Measurements from ENCODE around the gene PRKG1. TPM values are rescaled to one million over a fixed set of nuclear protein-coding genes. Genes with fewer than 3 reads are reported as not detected.
A peak's percentile ranks its signal among the peaks of the same experiment; 100 is the strongest.

PRKG1 gene
- total and polyA plus RNA-seq, 4 donors, result 26.2 to 199 (median 94.1) TPM

DNA sequence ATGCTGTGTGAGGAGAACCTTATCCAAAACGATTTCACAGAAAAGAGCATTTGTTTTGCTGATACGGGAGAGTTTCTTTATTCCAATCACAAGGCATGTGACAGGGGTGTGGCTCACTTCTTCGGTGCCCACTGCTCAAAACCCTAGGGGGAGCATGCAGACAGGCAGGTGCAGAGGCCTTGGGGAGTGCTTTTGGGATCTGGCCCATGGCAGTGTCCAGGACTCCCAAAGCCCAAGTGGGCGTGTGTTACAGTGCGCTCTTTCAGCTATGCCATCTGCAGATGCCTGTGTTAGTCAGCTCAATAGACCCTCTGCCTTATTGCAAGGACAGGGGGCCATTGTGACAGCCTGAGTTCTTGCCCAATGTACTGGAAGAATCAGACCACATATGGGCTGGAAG, 530.3 kb downstream of the PRKG1 start:
- H3K36me3 ChIP-seq (ENCODE audit: control insufficient read depth in 1 of 2, insufficient read depth in 2 of 2, low read length in 1 of 2), result no peaks in the 10 kb centered on the region
- no peaks in the 10 kb centered on the region for H3K27me3 ChIP-seq (ENCODE audit: control insufficient read depth in 1 of 2, insufficient read depth in 2 of 2, low read length in 1 of 2)
- H3K9me3 ChIP-seq (ENCODE audit: control insufficient read depth, low read length), result no peaks in the 10 kb centered on the region
- 86 to 87% methylated on average over 5 of the region's 5 CpGs for WGBS, 2 donors
- ATAC-seq (ENCODE audit: low FRiP score) (no peak), DNase-seq (no peak)
- peaks cover 5% of the 10 kb centered on the region in 2 donors for H3K4me1 ChIP-seq (ENCODE audit: control insufficient read depth in 1 of 2, insufficient read depth in 2 of 2, low read length in 2 of 2)
- no peak overlapping the region for H3K27ac ChIP-seq (ENCODE audit: low read depth in 1 of 2, low read length in 2 of 2)
- no peak overlapping the region for H3K4me3 ChIP-seq (ENCODE audit: low read length in 2 of 2)
- intact Hi-C loops (cut with DNase I), result no loop called here

DNA sequence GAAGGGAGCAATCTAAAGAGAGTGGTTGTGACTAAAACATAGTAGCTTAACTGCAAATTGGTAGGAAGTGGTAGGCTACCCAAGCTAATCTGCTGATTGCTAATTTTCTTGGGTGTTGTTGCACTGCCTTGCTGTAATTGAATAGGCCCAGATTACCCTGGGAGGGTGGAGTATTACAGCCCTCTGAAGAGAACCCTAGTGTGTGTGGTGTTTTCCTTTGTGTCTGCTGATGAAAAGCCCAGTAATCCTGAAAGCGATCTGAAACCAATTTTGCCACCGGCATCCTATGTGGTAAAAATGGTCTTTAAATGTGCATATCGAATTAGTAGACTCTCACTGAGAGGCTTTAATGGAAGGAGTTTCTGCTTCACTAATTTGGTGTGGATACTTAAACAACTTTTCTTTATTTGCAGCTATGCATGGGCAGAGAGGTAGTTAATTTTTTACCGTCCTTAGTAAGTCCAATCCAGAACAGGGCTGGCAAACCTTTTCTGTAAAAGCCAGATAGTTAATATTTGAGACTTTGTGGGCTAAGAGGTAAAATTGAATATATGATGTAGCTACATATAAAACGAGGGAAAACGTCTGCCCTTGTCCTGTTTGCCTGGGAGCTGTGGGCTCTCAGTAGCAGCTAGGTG, 532.7 kb downstream of the PRKG1 start:
- ATAC-seq (ENCODE audit: low FRiP score) (no peak), DNase-seq (no peak)
- Histone ChIP-seq H3K27ac (ENCODE audit: low read depth in 1 of 2, low read length in 2 of 2) (no peak overlapping the region), H3K36me3 (ENCODE audit: control insufficient read depth in 1 of 2, insufficient read depth in 2 of 2, low read length in 1 of 2) (no peaks in the 10 kb centered on the region), H3K9me3 (ENCODE audit: control insufficient read depth, low read length) (no peaks in the 10 kb centered on the region), H3K4me3 (ENCODE audit: low read length in 2 of 2) (no peak overlapping the region), H3K27me3 (ENCODE audit: control insufficient read depth in 1 of 2, insufficient read depth in 2 of 2, low read length in 1 of 2) (no peaks in the 10 kb centered on the region), H3K4me1 (ENCODE audit: control insufficient read depth in 1 of 2, insufficient read depth in 2 of 2, low read length in 2 of 2) (peaks cover 5% of the 10 kb centered on the region in 2 donors)
- intact Hi-C loops (cut with DNase I), result no loop called here
- WGBS, 2 donors, result 89 to 92% methylated on average over 6 of the region's 6 CpGs

DNA sequence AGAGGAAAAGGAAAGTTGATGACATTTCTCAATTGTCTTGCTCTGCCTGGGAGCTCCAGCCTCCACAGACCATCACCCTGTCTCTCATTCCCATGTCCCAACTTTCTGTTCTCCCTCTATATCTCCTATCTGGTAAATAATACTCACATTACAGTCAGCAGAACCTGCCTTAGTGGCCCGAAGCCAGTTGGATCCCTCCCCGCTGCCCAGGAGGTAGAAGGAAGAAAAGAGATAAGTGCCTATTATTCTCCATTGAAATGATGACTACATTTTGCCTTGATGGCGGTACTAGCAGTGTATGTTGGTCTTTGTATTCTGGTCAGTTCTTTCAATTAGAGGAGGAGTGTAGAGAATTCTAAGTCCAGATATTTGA, 533.2 kb downstream of the PRKG1 start:
- H3K4me3 ChIP-seq (ENCODE audit: low read length in 2 of 2), result no peak overlapping the region
- H3K27me3 ChIP-seq (ENCODE audit: control insufficient read depth in 1 of 2, insufficient read depth in 2 of 2, low read length in 1 of 2), result no peaks in the 10 kb centered on the region
- no peaks in the 10 kb centered on the region for H3K9me3 ChIP-seq (ENCODE audit: control insufficient read depth, low read length)
- peaks cover 5% of the 10 kb centered on the region in 2 donors for H3K4me1 ChIP-seq (ENCODE audit: control insufficient read depth in 1 of 2, insufficient read depth in 2 of 2, low read length in 2 of 2)
- DNase-seq, result no peak
- no peak for ATAC-seq (ENCODE audit: low FRiP score)
- intact Hi-C loops (cut with DNase I), result no loop called here
- WGBS, 2 donors, result 95% methylated on average over 3 of the region's 3 CpGs
- H3K36me3 ChIP-seq (ENCODE audit: control insufficient read depth in 1 of 2, insufficient read depth in 2 of 2, low read length in 1 of 2), result no peaks in the 10 kb centered on the region
- no peak overlapping the region for H3K27ac ChIP-seq (ENCODE audit: low read depth in 1 of 2, low read length in 2 of 2)

DNA sequence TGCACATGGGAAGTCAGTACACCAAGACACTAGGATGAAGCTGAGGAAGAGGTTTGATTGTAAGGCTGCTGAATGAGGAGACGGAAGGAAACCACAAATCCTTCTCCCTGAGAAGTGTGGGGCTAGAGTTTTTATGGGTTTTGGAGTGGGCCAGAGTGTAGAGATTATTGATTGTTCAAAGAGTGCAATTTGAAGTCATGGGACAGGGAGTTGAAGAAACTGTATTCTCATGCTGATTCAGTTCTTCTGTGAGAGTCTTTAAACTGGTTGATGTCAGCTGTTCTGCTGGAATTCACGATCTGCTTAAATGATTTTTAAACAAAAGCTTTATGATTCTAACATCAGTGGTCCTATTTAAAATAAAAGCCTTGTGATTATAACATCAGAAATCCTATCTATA, 533.9 kb downstream of the PRKG1 start:
- no peak for DNase-seq
- 62 to 65% methylated on average over 2 of the region's 2 CpGs for WGBS, 2 donors
- H3K27me3 ChIP-seq (ENCODE audit: control insufficient read depth in 1 of 2, insufficient read depth in 2 of 2, low read length in 1 of 2), result no peaks in the 10 kb centered on the region
- intact Hi-C loops (cut with DNase I), result no loop called here
- peaks cover 5% of the 10 kb centered on the region in 2 donors for H3K4me1 ChIP-seq (ENCODE audit: control insufficient read depth in 1 of 2, insufficient read depth in 2 of 2, low read length in 2 of 2)
- no peak overlapping the region for H3K27ac ChIP-seq (ENCODE audit: low read depth in 1 of 2, low read length in 2 of 2)
- H3K36me3 ChIP-seq (ENCODE audit: control insufficient read depth in 1 of 2, insufficient read depth in 2 of 2, low read length in 1 of 2), result no peaks in the 10 kb centered on the region
- no peaks in the 10 kb centered on the region for H3K9me3 ChIP-seq (ENCODE audit: control insufficient read depth, low read length)
- no peak overlapping the region for H3K4me3 ChIP-seq (ENCODE audit: low read length in 2 of 2)
- ATAC-seq (ENCODE audit: low FRiP score), result no peak

DNA sequence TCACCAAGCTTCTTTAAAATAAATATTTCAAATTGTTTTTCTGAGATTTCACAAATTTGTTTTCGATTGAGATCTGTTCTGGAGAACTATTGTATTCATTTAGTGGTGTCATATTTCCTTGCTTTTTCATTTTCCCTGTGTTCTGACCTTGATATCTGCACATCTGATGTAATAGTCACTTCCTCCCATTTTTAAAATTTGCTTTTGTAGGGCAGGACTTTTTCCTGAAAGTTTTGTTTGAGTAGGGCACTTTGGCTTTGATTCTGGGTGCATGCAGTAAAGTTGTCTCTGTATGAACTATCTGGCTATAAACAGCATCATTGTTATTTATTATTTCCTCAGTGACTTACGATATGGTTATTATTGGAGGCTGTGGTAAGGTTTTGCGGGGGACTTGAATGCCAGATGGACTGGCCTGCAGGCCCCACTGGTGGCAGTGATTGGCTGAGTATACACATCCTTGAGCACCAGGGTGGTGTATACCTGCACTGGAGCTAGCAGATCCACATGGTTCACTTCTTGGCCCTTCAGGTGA, 541.5 kb downstream of the PRKG1 start:
- no peaks in the 10 kb centered on the region for H3K27me3 ChIP-seq (ENCODE audit: control insufficient read depth in 1 of 2, insufficient read depth in 2 of 2, low read length in 1 of 2)
- WGBS, 2 donors, result 91 to 94% methylated on average over 3 of the region's 3 CpGs
- no peak overlapping the region for H3K4me3 ChIP-seq (ENCODE audit: low read length in 2 of 2)
- H3K4me1 ChIP-seq (ENCODE audit: control insufficient read depth in 1 of 2, insufficient read depth in 2 of 2, low read length in 2 of 2), result peaks cover 2 to 9% of the 10 kb centered on the region in 2 donors
- H3K36me3 ChIP-seq (ENCODE audit: control insufficient read depth in 1 of 2, insufficient read depth in 2 of 2, low read length in 1 of 2), result no peaks in the 10 kb centered on the region
- intact Hi-C loops (cut with DNase I), result no loop called here
- DNase-seq, result no peak
- ATAC-seq (ENCODE audit: low FRiP score), result peak; percentile 33
- H3K9me3 ChIP-seq (ENCODE audit: control insufficient read depth, low read length), result no peaks in the 10 kb centered on the region
- H3K27ac ChIP-seq (ENCODE audit: low read depth in 1 of 2, low read length in 2 of 2), result no peak overlapping the region

DNA sequence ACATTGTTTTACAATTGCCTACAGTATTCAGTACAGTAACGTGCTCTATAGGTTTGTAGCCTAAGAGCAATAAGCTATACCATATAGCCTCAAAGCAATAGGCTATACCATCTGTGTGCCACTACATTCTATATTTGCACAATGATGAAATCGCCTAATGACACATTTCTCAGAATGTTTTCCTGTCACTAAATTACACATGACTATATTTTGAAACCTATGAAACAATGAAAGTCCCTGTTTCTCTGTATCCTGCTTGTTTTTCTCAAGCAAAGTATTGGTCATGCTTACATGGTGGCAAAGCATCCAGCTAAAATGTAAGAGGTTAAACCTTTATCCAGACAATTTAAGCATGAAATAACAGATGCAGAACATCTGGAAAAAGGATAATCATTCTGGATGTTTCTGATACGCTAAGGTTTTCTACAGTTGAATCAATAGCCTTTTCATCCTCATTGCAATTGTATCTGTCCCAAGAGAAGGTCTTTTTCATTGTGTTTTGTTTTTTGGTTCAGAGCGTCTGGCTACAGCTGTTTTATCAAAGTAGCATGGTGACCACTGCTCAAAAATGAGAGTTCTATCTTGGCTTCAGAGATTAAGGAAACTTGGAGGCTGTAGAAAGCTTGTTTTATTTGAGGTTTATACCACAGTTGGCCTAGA, 543.4 kb downstream of the PRKG1 start:
- Histone ChIP-seq H3K9me3 (ENCODE audit: control insufficient read depth, low read length) (no peaks in the 10 kb centered on the region), H3K27ac (ENCODE audit: low read depth in 1 of 2, low read length in 2 of 2) (no peak overlapping the region), H3K4me3 (ENCODE audit: low read length in 2 of 2) (no peak overlapping the region), H3K27me3 (ENCODE audit: control insufficient read depth in 1 of 2, insufficient read depth in 2 of 2, low read length in 1 of 2) (no peaks in the 10 kb centered on the region), H3K4me1 (ENCODE audit: control insufficient read depth in 1 of 2, insufficient read depth in 2 of 2, low read length in 2 of 2) (peaks cover 2 to 9% of the 10 kb centered on the region in 2 donors), H3K36me3 (ENCODE audit: control insufficient read depth in 1 of 2, insufficient read depth in 2 of 2, low read length in 1 of 2) (no peaks in the 10 kb centered on the region)
- intact Hi-C loops (cut with DNase I), result no loop called here
- DNase-seq, result no peak
- no peak for ATAC-seq (ENCODE audit: low FRiP score)
- 78% methylated on average over 4 of the region's 4 CpGs for WGBS, 2 donors

DNA sequence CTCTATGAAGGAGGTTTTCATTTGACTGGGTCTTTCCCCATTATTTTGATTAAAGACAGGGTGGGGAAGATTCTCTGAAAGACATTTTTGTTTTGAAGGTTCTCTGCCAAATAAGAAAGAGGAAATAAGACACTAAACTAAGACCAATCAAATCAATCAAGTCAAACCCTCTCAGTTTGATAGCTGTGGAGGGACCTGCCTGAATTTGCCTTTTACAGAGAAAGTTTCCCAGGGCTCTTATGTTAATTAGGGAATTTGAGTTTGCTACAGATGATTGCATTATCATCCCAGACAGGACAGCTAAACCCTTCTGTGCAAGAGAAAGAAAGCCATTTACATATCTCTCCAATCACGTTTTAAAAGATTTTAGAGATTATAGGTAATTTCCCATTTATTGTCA, 545.1 kb downstream of the PRKG1 start:
- H3K27ac ChIP-seq (ENCODE audit: low read depth in 1 of 2, low read length in 2 of 2), result no peak overlapping the region
- ATAC-seq (ENCODE audit: low FRiP score) (no peak), DNase-seq (no peak)
- H3K27me3 ChIP-seq (ENCODE audit: control insufficient read depth in 1 of 2, insufficient read depth in 2 of 2, low read length in 1 of 2), result no peaks in the 10 kb centered on the region
- intact Hi-C loops (cut with DNase I), result no loop called here
- H3K4me1 ChIP-seq (ENCODE audit: control insufficient read depth in 1 of 2, insufficient read depth in 2 of 2, low read length in 2 of 2), result peaks cover 2 to 9% of the 10 kb centered on the region in 2 donors
- no peaks in the 10 kb centered on the region for H3K36me3 ChIP-seq (ENCODE audit: control insufficient read depth in 1 of 2, insufficient read depth in 2 of 2, low read length in 1 of 2)
- 74 to 84% methylated on average over 1 of the region's 1 CpG for WGBS, 2 donors
- no peak overlapping the region for H3K4me3 ChIP-seq (ENCODE audit: low read length in 2 of 2)
- no peaks in the 10 kb centered on the region for H3K9me3 ChIP-seq (ENCODE audit: control insufficient read depth, low read length)

DNA sequence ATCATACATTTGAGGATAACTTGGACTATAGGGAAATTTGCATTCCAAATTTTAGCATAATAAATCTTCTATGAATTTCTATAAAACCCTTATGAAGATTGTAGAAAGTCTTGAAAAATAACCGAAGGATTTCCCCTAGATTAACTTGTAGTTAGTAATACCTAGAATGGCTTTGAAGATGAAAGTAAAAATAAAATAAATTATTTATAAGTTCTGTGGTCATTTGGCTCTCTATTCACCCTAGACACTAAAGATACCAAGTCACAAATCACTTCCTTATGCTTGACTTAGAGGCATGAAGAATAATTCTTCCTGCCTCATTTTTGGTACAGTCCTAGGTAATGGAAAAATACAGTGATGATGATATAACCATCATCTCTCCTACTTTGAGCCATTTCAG, 545.8 kb downstream of the PRKG1 start:
- Histone ChIP-seq H3K4me3 (ENCODE audit: low read length in 2 of 2) (no peak overlapping the region), H3K9me3 (ENCODE audit: control insufficient read depth, low read length) (no peaks in the 10 kb centered on the region), H3K27ac (ENCODE audit: low read depth in 1 of 2, low read length in 2 of 2) (no peak overlapping the region), H3K36me3 (ENCODE audit: control insufficient read depth in 1 of 2, insufficient read depth in 2 of 2, low read length in 1 of 2) (no peaks in the 10 kb centered on the region), H3K4me1 (ENCODE audit: control insufficient read depth in 1 of 2, insufficient read depth in 2 of 2, low read length in 2 of 2) (peaks cover 2 to 9% of the 10 kb centered on the region in 2 donors), H3K27me3 (ENCODE audit: control insufficient read depth in 1 of 2, insufficient read depth in 2 of 2, low read length in 1 of 2) (no peaks in the 10 kb centered on the region)
- no peak for DNase-seq
- intact Hi-C loops (cut with DNase I), result no loop called here
- WGBS, 2 donors, result 81 to 92% methylated on average over 1 of the region's 1 CpG
- ATAC-seq (ENCODE audit: low FRiP score), result no peak

DNA sequence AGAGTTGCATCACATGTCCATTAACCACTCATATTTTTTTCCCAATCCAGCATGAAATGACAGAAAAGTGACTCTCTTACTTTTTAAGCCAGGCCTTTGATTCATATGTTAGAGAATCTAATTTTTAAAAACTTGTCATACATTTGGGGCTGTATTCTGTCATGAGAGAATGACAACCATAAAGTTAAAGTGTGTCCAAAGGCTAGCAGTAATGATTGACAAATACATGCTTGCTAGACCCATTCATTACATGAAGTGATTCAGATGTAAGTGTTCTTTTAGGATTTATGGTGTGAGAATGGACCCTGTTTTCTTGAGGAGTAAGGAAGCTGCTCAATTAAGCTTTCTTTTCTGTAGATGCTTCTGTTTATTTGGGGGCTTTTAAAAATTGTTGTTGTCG, 549.7 kb downstream of the PRKG1 start:
- Histone ChIP-seq H3K4me3 (ENCODE audit: low read length in 2 of 2) (no peak overlapping the region), H3K27ac (ENCODE audit: low read depth in 1 of 2, low read length in 2 of 2) (no peak overlapping the region), H3K36me3 (ENCODE audit: control insufficient read depth in 1 of 2, insufficient read depth in 2 of 2, low read length in 1 of 2) (no peaks in the 10 kb centered on the region), H3K9me3 (ENCODE audit: control insufficient read depth, low read length) (no peaks in the 10 kb centered on the region), H3K27me3 (ENCODE audit: control insufficient read depth in 1 of 2, insufficient read depth in 2 of 2, low read length in 1 of 2) (no peaks in the 10 kb centered on the region), H3K4me1 (ENCODE audit: control insufficient read depth in 1 of 2, insufficient read depth in 2 of 2, low read length in 2 of 2) (peaks cover 1 to 4% of the 10 kb centered on the region in 2 donors)
- intact Hi-C loops (cut with DNase I), result no loop called here
- ATAC-seq (ENCODE audit: low FRiP score), result no peak
- WGBS, 2 donors, result 95 to 96% methylated on average over 1 of the region's 1 CpG
- DNase-seq, result no peak
